Endodermal cell (in vitro differentiated cells): ENCODE measurements around the gene AGAP2. TPM values are rescaled to one million over a fixed set of nuclear protein-coding genes. Genes with fewer than 3 reads are reported as not detected.

Experiments
- DNase-seq: peaks from one replicate; pipeline ENCODE4 v3.0.0-alpha.2; 2017
- H3K27ac ChIP-seq: 2 replicates; pipeline ENCODE4 v1.5.1; 2013; ENCODE audit warnings: mild to moderate bottlenecking, low read depth, low read length, moderate library complexity
- H3K27me3 ChIP-seq: 2 replicates; pipeline ENCODE4 v1.6.1; 2013; ENCODE audit warnings: mild to moderate bottlenecking, low read length, moderate library complexity; ENCODE audit not compliant: insufficient read depth, control insufficient read depth, poor library complexity, severe bottlenecking
- H3K36me3 ChIP-seq: 2 replicates; pipeline ENCODE4 v1.7.0; 2013; ENCODE audit warnings: mild to moderate bottlenecking, low read length, moderate library complexity; ENCODE audit not compliant: control insufficient read depth, insufficient read depth
- H3K4me1 ChIP-seq: one replicate; pipeline ENCODE4 v1.7.0; 2013; ENCODE audit warnings: low read length; ENCODE audit not compliant: control insufficient read depth, insufficient read depth
- H3K4me3 ChIP-seq: 2 replicates; pipeline ENCODE4 v1.5.1; 2013; ENCODE audit warnings: mild to moderate bottlenecking, low read length, moderate library complexity
- H3K9ac ChIP-seq: 2 replicates; pipeline ENCODE4 v1.6.1; 2013; ENCODE audit warnings: mild to moderate bottlenecking, low read length, moderate library complexity; ENCODE audit not compliant: poor library complexity, severe bottlenecking; ENCODE audit errors: extremely low read depth
- H3K9me3 ChIP-seq: 2 replicates; pipeline ENCODE4 v1.6.1; 2013; ENCODE audit warnings: mild to moderate bottlenecking, low read length, moderate library complexity; ENCODE audit not compliant: control insufficient read depth
- H3K27ac Mint-ChIP-seq: 2 replicates; pipeline ENCODE4 v1.8.0; 2020; ENCODE audit warnings: mixed read lengths
- H3K27me3 Mint-ChIP-seq: 2 replicates; pipeline ENCODE4 v1.8.0; 2021; ENCODE audit warnings: mild to moderate bottlenecking, mixed read lengths; ENCODE audit not compliant: insufficient read depth
- H3K36me3 Mint-ChIP-seq: 2 replicates; pipeline ENCODE4 v1.8.0; 2020; ENCODE audit warnings: low read depth, mixed read lengths
- H3K4me1 Mint-ChIP-seq: 2 replicates; pipeline ENCODE4 v1.8.0; 2020; ENCODE audit warnings: mixed read lengths
- H3K4me3 Mint-ChIP-seq: 2 replicates; pipeline ENCODE4 v1.8.0; 2020; ENCODE audit warnings: mild to moderate bottlenecking, moderate library complexity, mixed read lengths
- H3K9me3 Mint-ChIP-seq: 2 replicates; pipeline ENCODE4 v1.8.0; 2020; ENCODE audit warnings: mild to moderate bottlenecking, mixed read lengths
- WGBS, 2 experiments: methylation state at CpG; one replicate each; pipeline versions ENCODE4 v1.1.5 to v1.1.7; 2013; ENCODE audit warnings: missing lambda C conversion rate in 2 of 2, mixed read lengths in 1 of 2; ENCODE audit not compliant: insufficient coverage in 1 of 2, insufficient read length in 1 of 2; 5-methylcytosine and 5-hydroxymethylcytosine counted together
- total RNA-seq, 2 donors: library from RNA; stranded (reverse); fragmentation: NEBNext Ultra II Directional in 1 of 2; extraction: Animal tissue kit (Norgen Biotek cat#: 25700) in 1 of 2; gene quantifications; 2 replicates in 1 of 2; 3 replicates in 1 of 2; pipeline ENCODE4 v1.2.1, GENCODE V29; 2021
- TF ChIP-seq, protein P1 (sequence below): fragments of 200-600 bp; sonication (generic); conservative IDR thresholded peaks from 2 replicates; pipeline ENCODE4 v1.5.0; 2021; ENCODE audit warnings: antibody characterized with exemption, mild to moderate bottlenecking

The AGAP2 gene
- total RNA-seq, 2 donors from 2014 or later, result 0.44 TPM; not detected in 1

DNA sequence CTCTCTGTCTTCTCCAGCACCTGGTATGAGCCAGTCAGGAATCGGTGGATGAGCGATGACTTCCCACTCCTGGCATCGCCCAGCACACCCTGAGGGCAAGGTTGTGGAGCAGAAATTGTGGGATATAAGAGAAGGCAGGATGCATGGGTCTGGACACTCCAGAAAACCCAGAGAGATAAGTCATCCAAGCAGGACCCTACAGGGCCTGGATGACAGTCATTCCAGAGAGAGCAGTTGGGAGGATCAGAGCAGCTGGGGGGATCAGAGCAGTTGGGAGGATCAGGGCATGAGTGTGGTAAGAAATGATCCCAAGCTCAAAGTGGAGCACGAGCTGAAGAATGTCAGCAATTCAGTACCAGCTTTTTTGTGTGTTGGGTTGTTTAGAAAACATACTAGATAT lies 4.0 kb downstream of the AGAP2 start:
- TF ChIP-seq, protein P1, sequence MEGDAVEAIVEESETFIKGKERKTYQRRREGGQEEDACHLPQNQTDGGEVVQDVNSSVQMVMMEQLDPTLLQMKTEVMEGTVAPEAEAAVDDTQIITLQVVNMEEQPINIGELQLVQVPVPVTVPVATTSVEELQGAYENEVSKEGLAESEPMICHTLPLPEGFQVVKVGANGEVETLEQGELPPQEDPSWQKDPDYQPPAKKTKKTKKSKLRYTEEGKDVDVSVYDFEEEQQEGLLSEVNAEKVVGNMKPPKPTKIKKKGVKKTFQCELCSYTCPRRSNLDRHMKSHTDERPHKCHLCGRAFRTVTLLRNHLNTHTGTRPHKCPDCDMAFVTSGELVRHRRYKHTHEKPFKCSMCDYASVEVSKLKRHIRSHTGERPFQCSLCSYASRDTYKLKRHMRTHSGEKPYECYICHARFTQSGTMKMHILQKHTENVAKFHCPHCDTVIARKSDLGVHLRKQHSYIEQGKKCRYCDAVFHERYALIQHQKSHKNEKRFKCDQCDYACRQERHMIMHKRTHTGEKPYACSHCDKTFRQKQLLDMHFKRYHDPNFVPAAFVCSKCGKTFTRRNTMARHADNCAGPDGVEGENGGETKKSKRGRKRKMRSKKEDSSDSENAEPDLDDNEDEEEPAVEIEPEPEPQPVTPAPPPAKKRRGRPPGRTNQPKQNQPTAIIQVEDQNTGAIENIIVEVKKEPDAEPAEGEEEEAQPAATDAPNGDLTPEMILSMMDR, result no peak
- Mint-ChIP-seq H3K36me3 (no peaks in the 10 kb centered on the region), H3K4me3 (no peak overlapping the region), H3K9me3 (no peaks in the 10 kb centered on the region), H3K27me3 (peaks cover 94% of the 10 kb centered on the region), H3K27ac (no peak overlapping the region), H3K4me1 (peaks cover 8% of the 10 kb centered on the region)
- Histone ChIP-seq H3K9ac (no peak overlapping the region), H3K9me3 (no peaks in the 10 kb centered on the region), H3K27me3 (peaks cover 100% of the 10 kb centered on the region), H3K36me3 (no peaks in the 10 kb centered on the region), H3K4me1 (no peaks in the 10 kb centered on the region), H3K27ac (no peak overlapping the region), H3K4me3 (no peak overlapping the region)
- WGBS, 2 experiments, result 80 to 85% methylated on average over 4 of the region's 4 CpGs
- DNase-seq, result no peak

DNA sequence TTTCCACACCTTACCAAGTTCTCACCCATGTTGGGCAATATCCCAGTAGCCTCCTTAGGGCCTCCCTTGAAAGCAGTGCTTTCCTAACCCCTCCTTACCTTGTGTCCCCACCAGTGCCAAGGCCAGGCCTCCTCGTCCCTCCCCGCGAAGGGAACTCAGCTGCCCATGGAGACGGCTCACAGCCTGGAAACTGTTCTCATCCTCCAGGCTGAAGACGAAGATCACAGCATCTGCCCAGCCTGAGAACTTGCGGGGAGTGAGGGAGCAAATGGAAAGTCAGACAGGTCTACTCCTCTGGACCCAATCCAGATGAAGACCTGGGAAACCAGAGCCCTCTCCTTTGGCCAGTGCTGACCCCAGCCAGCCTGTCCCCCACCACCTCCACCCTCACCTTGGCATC lies 4.6 kb downstream of the AGAP2 start:
- Histone ChIP-seq H3K9ac (no peak overlapping the region), H3K36me3 (no peaks in the 10 kb centered on the region), H3K9me3 (no peaks in the 10 kb centered on the region), H3K4me3 (no peak overlapping the region), H3K27ac (no peak overlapping the region), H3K4me1 (no peaks in the 10 kb centered on the region), H3K27me3 (peaks cover 100% of the 10 kb centered on the region)
- Mint-ChIP-seq H3K27ac (no peak overlapping the region), H3K9me3 (no peaks in the 10 kb centered on the region), H3K4me3 (no peak overlapping the region), H3K27me3 (peaks cover 94% of the 10 kb centered on the region), H3K4me1 (peaks cover 7% of the 10 kb centered on the region), H3K36me3 (no peaks in the 10 kb centered on the region)
- DNase-seq, result no peak
- 80 to 100% methylated on average over 2 to 6 of the region's 6 CpGs for WGBS, 2 experiments
- TF ChIP-seq, protein P1, result no peak

DNA sequence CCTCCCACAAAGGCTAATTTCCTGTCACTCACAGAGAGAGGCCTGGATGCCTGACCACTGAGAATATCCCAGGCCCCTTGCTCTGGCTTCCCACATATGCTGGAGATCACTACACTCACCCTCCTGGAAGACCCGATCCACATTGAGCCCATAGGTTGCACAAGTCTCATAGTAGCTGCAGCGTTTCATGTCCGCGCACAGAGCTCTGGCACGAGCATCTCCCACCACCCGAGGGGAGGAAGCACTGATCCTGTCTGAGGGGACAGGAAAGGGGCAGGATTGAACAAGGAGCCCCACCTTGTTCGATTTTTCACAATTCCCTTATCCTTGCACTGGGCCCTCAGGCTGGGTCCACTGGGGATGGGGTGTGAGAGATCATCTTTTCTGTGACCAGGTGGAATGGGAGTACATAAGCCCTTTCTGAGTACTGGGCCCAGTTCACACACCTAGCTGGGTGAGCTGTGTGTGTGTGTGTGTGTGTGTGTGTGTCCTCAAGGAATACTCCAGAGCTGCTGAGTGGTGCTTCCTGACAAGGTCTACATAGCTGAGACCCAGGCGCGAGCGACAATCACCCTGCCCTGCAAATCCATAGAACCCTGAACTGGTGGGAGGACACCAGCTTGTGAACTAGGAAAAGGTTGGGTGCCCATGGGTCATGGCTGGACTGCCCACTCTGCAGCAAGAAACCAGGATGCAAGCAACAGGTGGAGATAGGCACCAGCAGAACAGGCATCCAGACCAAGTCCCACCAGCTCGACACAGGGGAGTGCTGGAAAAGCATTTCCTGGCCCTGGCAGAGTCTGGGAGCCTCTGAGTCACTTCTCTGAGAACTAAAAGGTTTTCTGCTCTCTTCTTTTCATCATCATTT lies 5.6 kb downstream of the AGAP2 start:
- WGBS, 2 experiments, result 85 to 86% methylated on average over 10 to 11 of the region's 11 CpGs
- H3K27ac ChIP-seq, result no peak overlapping the region
- H3K36me3 ChIP-seq, result no peaks in the 10 kb centered on the region
- Mint-ChIP-seq H3K9me3 (no peaks in the 10 kb centered on the region), H3K27me3 (peaks cover 98% of the 10 kb centered on the region), H3K36me3 (no peaks in the 10 kb centered on the region), H3K27ac (no peak overlapping the region), H3K4me1 (peaks cover 6% of the 10 kb centered on the region), H3K4me3 (no peak overlapping the region)
- DNase-seq, result no peak
- H3K4me3 ChIP-seq, result no peak overlapping the region
- no peak overlapping the region for H3K9ac ChIP-seq
- TF ChIP-seq, protein P1, result no peak
- no peaks in the 10 kb centered on the region for H3K9me3 ChIP-seq
- H3K27me3 ChIP-seq, result peaks cover 100% of the 10 kb centered on the region
- no peaks in the 10 kb centered on the region for H3K4me1 ChIP-seq
